ENCODE measurements around the gene MIEN1. TPM values are rescaled to one million over a fixed set of nuclear protein-coding genes. Genes with fewer than 3 reads are reported as not detected.

Gene MIEN1
- total and polyA plus RNA-seq, 2 of the 13 experiments (the other 11 are each of a cell fraction or from before 2014, with no cell fraction given), result 40.6 to 56.6 TPM

DNA sequence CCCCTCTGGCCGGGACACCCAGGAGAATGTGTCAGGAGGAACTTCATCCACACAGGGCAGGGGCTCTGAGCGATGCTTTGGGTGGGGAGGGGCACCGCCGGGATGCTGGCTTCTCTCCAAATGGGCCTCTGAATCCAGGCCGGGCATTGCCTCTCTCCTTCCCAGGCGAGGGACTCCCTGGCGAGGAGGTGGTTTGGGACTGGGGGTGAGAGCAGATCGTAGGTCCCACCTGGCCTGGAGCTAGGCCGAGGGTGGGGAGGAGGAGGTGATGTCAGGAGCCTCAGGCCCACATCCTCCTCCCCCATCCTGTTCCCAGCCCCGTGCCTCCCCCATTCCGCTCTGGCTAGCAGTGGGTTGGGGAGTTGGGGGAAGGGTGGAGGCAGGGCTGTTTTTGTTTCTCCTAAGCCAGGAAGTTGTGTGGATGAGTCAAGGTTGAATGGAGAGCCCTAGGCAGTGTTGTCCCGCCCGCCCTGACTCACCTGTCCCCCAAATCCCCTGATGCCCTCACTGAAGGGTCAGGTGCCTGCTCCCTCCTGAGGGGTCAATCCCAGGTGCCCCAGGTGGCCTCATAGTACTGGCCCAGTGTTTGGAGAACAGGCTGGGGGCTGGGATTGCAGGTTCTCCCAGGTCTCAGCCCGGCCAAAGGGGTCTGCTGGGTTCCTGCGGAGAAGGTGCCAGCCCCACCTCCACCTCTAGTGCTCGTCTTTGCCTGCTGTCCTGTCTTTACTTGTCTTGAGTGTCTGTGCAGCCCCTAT lies 10.2 kb upstream of the MIEN1 start (continued):
- TF ChIP-seq, protein P1, sequence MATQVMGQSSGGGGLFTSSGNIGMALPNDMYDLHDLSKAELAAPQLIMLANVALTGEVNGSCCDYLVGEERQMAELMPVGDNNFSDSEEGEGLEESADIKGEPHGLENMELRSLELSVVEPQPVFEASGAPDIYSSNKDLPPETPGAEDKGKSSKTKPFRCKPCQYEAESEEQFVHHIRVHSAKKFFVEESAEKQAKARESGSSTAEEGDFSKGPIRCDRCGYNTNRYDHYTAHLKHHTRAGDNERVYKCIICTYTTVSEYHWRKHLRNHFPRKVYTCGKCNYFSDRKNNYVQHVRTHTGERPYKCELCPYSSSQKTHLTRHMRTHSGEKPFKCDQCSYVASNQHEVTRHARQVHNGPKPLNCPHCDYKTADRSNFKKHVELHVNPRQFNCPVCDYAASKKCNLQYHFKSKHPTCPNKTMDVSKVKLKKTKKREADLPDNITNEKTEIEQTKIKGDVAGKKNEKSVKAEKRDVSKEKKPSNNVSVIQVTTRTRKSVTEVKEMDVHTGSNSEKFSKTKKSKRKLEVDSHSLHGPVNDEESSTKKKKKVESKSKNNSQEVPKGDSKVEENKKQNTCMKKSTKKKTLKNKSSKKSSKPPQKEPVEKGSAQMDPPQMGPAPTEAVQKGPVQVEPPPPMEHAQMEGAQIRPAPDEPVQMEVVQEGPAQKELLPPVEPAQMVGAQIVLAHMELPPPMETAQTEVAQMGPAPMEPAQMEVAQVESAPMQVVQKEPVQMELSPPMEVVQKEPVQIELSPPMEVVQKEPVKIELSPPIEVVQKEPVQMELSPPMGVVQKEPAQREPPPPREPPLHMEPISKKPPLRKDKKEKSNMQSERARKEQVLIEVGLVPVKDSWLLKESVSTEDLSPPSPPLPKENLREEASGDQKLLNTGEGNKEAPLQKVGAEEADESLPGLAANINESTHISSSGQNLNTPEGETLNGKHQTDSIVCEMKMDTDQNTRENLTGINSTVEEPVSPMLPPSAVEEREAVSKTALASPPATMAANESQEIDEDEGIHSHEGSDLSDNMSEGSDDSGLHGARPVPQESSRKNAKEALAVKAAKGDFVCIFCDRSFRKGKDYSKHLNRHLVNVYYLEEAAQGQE (IDR thresholded peaks at IDR 0.05; ENCODE audit: borderline replicate concordance in 1 of 2, low read depth in 1 of 2, low read length in 2 of 2), result no peak
- TF ChIP-seq, protein P2, sequence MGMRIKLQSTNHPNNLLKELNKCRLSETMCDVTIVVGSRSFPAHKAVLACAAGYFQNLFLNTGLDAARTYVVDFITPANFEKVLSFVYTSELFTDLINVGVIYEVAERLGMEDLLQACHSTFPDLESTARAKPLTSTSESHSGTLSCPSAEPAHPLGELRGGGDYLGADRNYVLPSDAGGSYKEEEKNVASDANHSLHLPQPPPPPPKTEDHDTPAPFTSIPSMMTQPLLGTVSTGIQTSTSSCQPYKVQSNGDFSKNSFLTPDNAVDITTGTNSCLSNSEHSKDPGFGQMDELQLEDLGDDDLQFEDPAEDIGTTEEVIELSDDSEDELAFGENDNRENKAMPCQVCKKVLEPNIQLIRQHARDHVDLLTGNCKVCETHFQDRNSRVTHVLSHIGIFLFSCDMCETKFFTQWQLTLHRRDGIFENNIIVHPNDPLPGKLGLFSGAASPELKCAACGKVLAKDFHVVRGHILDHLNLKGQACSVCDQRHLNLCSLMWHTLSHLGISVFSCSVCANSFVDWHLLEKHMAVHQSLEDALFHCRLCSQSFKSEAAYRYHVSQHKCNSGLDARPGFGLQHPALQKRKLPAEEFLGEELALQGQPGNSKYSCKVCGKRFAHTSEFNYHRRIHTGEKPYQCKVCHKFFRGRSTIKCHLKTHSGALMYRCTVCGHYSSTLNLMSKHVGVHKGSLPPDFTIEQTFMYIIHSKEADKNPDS (CRISPR knock-in tag; IDR thresholded peaks at IDR 0.05), result no peak
- TF ChIP-seq HMG20B (CRISPR knock-in tag; conservative IDR thresholded peaks at IDR 0.05) (no peak), ZNF274 (CRISPR knock-in tag; IDR thresholded peaks at IDR 0.05) (no peak; the same call in 1 of the 2 replicates), TEAD2 (CRISPR knock-in tag; IDR thresholded peaks at IDR 0.05) (no peak), FOSL1 (CRISPR knock-in tag; IDR thresholded peaks at IDR 0.05; ENCODE audit: borderline replicate concordance) (no peak), RFXANK (CRISPR knock-in tag; IDR thresholded peaks at IDR 0.05) (no peak), ZNF558 (CRISPR knock-in tag; IDR thresholded peaks at IDR 0.05; ENCODE audit: borderline replicate concordance) (peak; percentile 45; the same call in 1 of the 2 replicates), ZNF546 (CRISPR knock-in tag; conservative IDR thresholded peaks at IDR 0.05) (peak; percentile 74; the same call in 1 of the 2 replicates), ZNF317 (CRISPR knock-in tag; IDR thresholded peaks at IDR 0.05) (no peak; the same call in 1 of the 2 replicates), HNF4G (IDR thresholded peaks at IDR 0.05; ENCODE audit: borderline replicate concordance, low read depth, low read length) (no peak), HNF4G (CRISPR knock-in tag; IDR thresholded peaks at IDR 0.05; ENCODE audit: borderline replicate concordance, low read depth) (no peak), ZNF547 (CRISPR knock-in tag; IDR thresholded peaks at IDR 0.05) (no peak), ZNF431 (CRISPR knock-in tag; IDR thresholded peaks at IDR 0.05; ENCODE audit: borderline replicate concordance, low read depth) (no peak), ZNF432 (CRISPR knock-in tag; IDR thresholded peaks at IDR 0.05; ENCODE audit: borderline replicate concordance) (no peak), MAZ (IDR thresholded peaks at IDR 0.05; ENCODE audit: borderline replicate concordance, low read depth, low read length) (peak; percentile 74; the same call in 1 of the 2 replicates), MAZ (CRISPR knock-in tag; IDR thresholded peaks at IDR 0.05; ENCODE audit: low read depth) (peak; percentile 49; the same call in 1 of the 2 replicates), PITX1 (CRISPR knock-in tag; IDR thresholded peaks at IDR 0.05) (peak; percentile 90), TRIM24 (CRISPR knock-in tag; IDR thresholded peaks at IDR 0.05) (no peak), SIX4 (CRISPR knock-in tag; IDR thresholded peaks at IDR 0.05) (no peak), ZNF7 (CRISPR knock-in tag; IDR thresholded peaks at IDR 0.05) (no peak), MXI1 (IDR thresholded peaks at IDR 0.05; ENCODE audit: borderline replicate concordance, low read depth, low read length) (peak; percentile 31; the same call in 1 of the 3 replicates), KLF15 (CRISPR knock-in tag; IDR thresholded peaks at IDR 0.05; ENCODE audit: borderline replicate concordance) (no peak), MAF1 (CRISPR knock-in tag; IDR thresholded peaks at IDR 0.05; ENCODE audit: borderline replicate concordance) (no peak)
- TF ChIP-seq, protein P3, sequence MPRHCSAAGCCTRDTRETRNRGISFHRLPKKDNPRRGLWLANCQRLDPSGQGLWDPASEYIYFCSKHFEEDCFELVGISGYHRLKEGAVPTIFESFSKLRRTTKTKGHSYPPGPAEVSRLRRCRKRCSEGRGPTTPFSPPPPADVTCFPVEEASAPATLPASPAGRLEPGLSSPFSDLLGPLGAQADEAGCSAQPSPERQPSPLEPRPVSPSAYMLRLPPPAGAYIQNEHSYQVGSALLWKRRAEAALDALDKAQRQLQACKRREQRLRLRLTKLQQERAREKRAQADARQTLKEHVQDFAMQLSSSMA (CRISPR knock-in tag; IDR thresholded peaks at IDR 0.05), result no peak

All from HepG2 (cell line).